Skeletal muscle satellite cell (primary cell): ENCODE measurements around the gene SNX25.
"Not testable (repeated sequence)": the region's sequence is repeated elsewhere in the genome, so short reads cannot be mapped to it uniquely, and the experiment has no call there.

ENCODE experiments used
- H3K27me3 ChIP-seq: 2 replicates; pipeline ENCODE4 v1.7.0; 2013; ENCODE audit warnings: low read length; ENCODE audit not compliant: control insufficient read depth, insufficient read depth
- H3K36me3 ChIP-seq: 2 replicates; pipeline ENCODE4 v1.7.0; 2013; ENCODE audit warnings: mild to moderate bottlenecking, control low read depth, low read length; ENCODE audit not compliant: insufficient read depth
- H3K4me1 ChIP-seq: 2 replicates; pipeline ENCODE4 v1.7.0; 2013; ENCODE audit warnings: low read length; ENCODE audit not compliant: control insufficient read depth, insufficient read depth
- H3K4me2 ChIP-seq: 2 replicates; pipeline ENCODE4 v1.7.0; 2013; ENCODE audit warnings: mild to moderate bottlenecking, low read length
- H3K4me3 ChIP-seq: 2 replicates; pipeline ENCODE4 v1.7.0; 2013; ENCODE audit warnings: low read length
- H3K9ac ChIP-seq: 2 replicates; pipeline ENCODE4 v1.7.0; 2013; ENCODE audit warnings: mild to moderate bottlenecking, low read depth, low read length, moderate library complexity
- H3K9me3 ChIP-seq: replicated peaks from 2 replicates; pipeline ENCODE4 v1.7.0; 2013; ENCODE audit warnings: mild to moderate bottlenecking, control low read depth, low read length

SNX25 gene

GRCh38 chr4:185256446-185256845, 47.0 kb downstream of the SNX25 start:
- Histone ChIP-seq H3K9me3 (no peaks in the 10 kb centered on the region), H3K4me3 (no peak overlapping the region), H3K4me2 (no peak overlapping the region), H3K36me3 (no peaks in the 10 kb centered on the region), H3K4me1 (peaks cover 35% of the 10 kb centered on the region), H3K27me3 (no peaks in the 10 kb centered on the region), H3K9ac (no peak overlapping the region)

DNA sequence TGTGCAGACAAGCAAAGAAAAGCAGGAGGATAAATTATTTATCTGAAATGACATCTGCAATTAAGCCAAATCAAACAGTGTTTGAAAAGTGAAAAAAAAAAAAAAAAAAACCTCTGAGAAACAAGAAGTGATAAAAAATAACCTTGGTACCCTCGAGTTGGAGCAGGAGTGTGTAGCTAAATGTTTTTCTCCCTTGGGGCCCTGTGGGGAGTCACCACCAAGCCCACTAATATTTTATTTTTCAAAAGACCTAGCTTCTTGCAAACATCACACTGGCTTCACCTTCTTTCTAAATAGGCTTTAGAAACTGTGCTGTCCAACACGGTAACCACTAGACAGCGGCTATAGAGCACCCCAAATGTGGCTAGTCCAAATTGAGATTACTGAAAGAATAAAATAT, 47.7 kb downstream of the SNX25 start:
- H3K9me3 ChIP-seq: no peaks in the 10 kb centered on the region
- no peak overlapping the region for H3K9ac ChIP-seq
- no peaks in the 10 kb centered on the region for H3K27me3 ChIP-seq
- no peaks in the 10 kb centered on the region for H3K36me3 ChIP-seq
- no peak overlapping the region for H3K4me3 ChIP-seq
- H3K4me1 ChIP-seq: peaks cover 35% of the 10 kb centered on the region
- H3K4me2 ChIP-seq: no peak overlapping the region

GRCh38 chr4:185257694-185258093, 48.3 kb downstream of the SNX25 start:
- Histone ChIP-seq H3K9ac (no peak overlapping the region), H3K36me3 (no peaks in the 10 kb centered on the region), H3K27me3 (no peaks in the 10 kb centered on the region), H3K4me1 (peaks cover 35% of the 10 kb centered on the region), H3K4me3 (no peak overlapping the region), H3K4me2 (no peak overlapping the region), H3K9me3 (no peaks in the 10 kb centered on the region)

DNA sequence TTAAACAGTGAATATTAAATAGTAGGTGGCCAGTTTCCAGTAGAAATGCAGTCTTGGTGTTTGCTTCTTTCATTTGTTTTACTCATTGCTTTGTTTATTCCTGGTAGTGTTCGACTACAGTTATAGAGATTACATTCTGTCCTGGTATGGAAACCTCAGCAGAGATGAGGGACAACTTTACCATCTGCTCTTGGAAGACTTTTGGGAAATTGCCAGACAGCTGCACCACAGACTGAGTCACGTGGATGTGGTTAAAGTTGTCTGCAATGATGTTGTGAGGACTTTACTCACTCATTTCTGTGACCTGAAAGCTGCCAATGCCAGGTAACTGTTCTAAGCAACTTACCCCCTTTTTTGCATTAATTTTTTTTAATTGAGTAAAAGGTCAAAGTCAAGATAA, 49.3 kb downstream of the SNX25 start:
- not testable (repeated sequence) for H3K9ac ChIP-seq, H3K36me3 ChIP-seq, H3K27me3 ChIP-seq, H3K4me3 ChIP-seq, H3K9me3 ChIP-seq
- H3K4me2 ChIP-seq: peak overlapping the region; percentile 46
- H3K4me1 ChIP-seq: peaks cover 35% of the 10 kb centered on the region

DNA sequence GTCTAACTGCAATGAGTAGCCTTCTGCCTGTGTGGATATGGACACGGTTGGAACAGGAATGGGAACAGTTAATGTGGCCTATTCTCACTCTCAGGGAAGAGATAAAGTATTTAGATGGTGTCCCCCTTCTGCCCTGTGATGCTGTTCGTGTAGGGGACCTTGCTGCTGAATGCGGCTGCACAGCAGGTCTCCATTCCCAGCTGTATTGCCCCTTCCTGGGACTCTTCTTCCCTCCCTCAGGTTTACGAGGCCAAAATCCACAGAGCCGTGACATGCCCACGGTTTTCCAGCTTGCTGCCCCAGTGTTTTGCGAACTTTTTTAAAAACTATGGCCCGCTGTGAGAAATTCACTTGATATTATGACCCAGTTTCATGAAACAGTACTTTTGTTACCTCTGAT, 50.3 kb downstream of the SNX25 start:
- no peak overlapping the region for H3K9ac ChIP-seq
- H3K27me3 ChIP-seq: no peaks in the 10 kb centered on the region
- peaks cover 31% of the 10 kb centered on the region for H3K4me1 ChIP-seq
- H3K4me3 ChIP-seq: no peak overlapping the region
- H3K9me3 ChIP-seq: no peaks in the 10 kb centered on the region
- H3K4me2 ChIP-seq: no peak overlapping the region
- peaks cover 5% of the 10 kb centered on the region for H3K36me3 ChIP-seq

GRCh38 chr4:185261946-185262345, 52.5 kb downstream of the SNX25 start:
- Histone ChIP-seq H3K4me2 (no peak overlapping the region), H3K4me1 (peaks cover 37% of the 10 kb centered on the region), H3K9me3 (no peaks in the 10 kb centered on the region), H3K9ac (no peak overlapping the region), H3K36me3 (peaks cover 10% of the 10 kb centered on the region), H3K4me3 (no peak overlapping the region), H3K27me3 (no peaks in the 10 kb centered on the region)

DNA sequence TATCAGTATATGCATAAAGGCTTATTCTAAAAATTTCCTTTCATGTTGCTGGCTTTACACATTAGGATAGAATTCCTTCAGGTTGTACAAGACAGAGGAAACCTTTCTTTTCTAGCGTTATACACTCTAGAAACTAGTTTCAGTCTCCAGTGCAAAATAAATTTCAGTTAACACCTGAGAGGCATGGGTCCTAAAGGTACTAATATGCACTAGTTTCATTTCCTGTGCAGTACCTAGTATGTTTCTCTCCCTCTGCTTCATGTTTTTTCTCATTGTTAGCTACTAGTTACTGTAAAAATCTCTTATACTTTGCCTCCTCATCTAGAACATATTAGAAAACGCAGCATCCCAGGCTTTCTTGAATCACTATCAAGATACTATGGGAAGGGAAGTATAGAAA, 54.0 kb downstream of the SNX25 start:
- Histone ChIP-seq H3K36me3 (peaks cover 14% of the 10 kb centered on the region), H3K4me2 (no peak overlapping the region), H3K9me3 (no peaks in the 10 kb centered on the region), H3K4me1 (peaks cover 38% of the 10 kb centered on the region), H3K27me3 (no peaks in the 10 kb centered on the region), H3K4me3 (no peak overlapping the region), H3K9ac (no peak overlapping the region)

GRCh38 chr4:185265942-185266341, 56.5 kb downstream of the SNX25 start:
- Histone ChIP-seq H3K36me3 (peaks cover 14% of the 10 kb centered on the region), H3K9me3 (no peaks in the 10 kb centered on the region), H3K27me3 (no peaks in the 10 kb centered on the region), H3K9ac (no peak overlapping the region), H3K4me3 (no peak overlapping the region), H3K4me1 (peaks cover 26% of the 10 kb centered on the region), H3K4me2 (no peak overlapping the region)

GRCh38 chr4:185269286-185269685, 59.9 kb downstream of the SNX25 start:
- Histone ChIP-seq H3K9me3 (no peaks in the 10 kb centered on the region), H3K4me1 (peaks cover 26% of the 10 kb centered on the region), H3K9ac (no peak overlapping the region), H3K4me3 (no peak overlapping the region), H3K4me2 (no peak overlapping the region), H3K36me3 (peaks cover 14% of the 10 kb centered on the region), H3K27me3 (no peaks in the 10 kb centered on the region)

- Histone ChIP-seq H3K9me3 (no peaks in the 10 kb centered on the region), H3K4me3 (no peak overlapping the region), H3K4me2 (no peak overlapping the region), H3K36me3 (peaks cover 6% of the 10 kb centered on the region), H3K27me3 (no peaks in the 10 kb centered on the region), H3K4me1 (peaks cover 34% of the 10 kb centered on the region), H3K9ac (no peak overlapping the region)
Observed at GRCh38 chr4:185270037-185270436, 60.6 kb downstream of the SNX25 start.

GRCh38 chr4:185270885-185271284, 61.5 kb downstream of the SNX25 start:
- H3K9me3 ChIP-seq: no peaks in the 10 kb centered on the region
- no peak overlapping the region for H3K4me3 ChIP-seq
- H3K4me2 ChIP-seq: no peak overlapping the region
- no peak overlapping the region for H3K9ac ChIP-seq
- H3K36me3 ChIP-seq: peaks cover 4% of the 10 kb centered on the region
- peaks cover 34% of the 10 kb centered on the region for H3K4me1 ChIP-seq
- no peaks in the 10 kb centered on the region for H3K27me3 ChIP-seq

GRCh38 chr4:185272245-185272644, 62.8 kb downstream of the SNX25 start:
- H3K36me3 ChIP-seq: peaks cover 6% of the 10 kb centered on the region
- H3K4me3 ChIP-seq: no peak overlapping the region

More at GRCh38 chr4:185272245-185272644, 62.8 kb downstream of the SNX25 start:
- Histone ChIP-seq H3K27me3 (no peaks in the 10 kb centered on the region), H3K9ac (no peak overlapping the region), H3K9me3 (no peaks in the 10 kb centered on the region), H3K4me2 (no peak overlapping the region), H3K4me1 (peaks cover 31% of the 10 kb centered on the region)
